HepG2 (cell line): ENCODE results near the gene SASS6. TPM values are rescaled to one million over a fixed set of nuclear protein-coding genes. Genes with fewer than 3 reads are reported as not detected.

Source experiments
- FOXC1 ChIP-seq: sonication (generic); formaldehyde crosslinking; IDR thresholded peaks from 2 replicates; pipeline ENCODE4 v1.8.0; 2022; ENCODE audit warnings: mild to moderate bottlenecking, missing genetic modification reagents, borderline replicate concordance
- FOXJ3 ChIP-seq: sonication (generic); formaldehyde crosslinking; IDR thresholded peaks from 2 replicates; pipeline ENCODE4 v1.4.0; 2020; ENCODE audit warnings: missing genetic modification reagents, mild to moderate bottlenecking, borderline replicate concordance
- NCOA2 ChIP-seq: sonication (generic); formaldehyde crosslinking; IDR thresholded peaks from 2 replicates; pipeline ENCODE4 v1.8.0; 2022; ENCODE audit warnings: inconsistent platforms
- NR2F6 ChIP-seq, 2 experiments: IDR thresholded peaks; 2 replicates each; pipeline ENCODE4 v1.6.1; 2016; ENCODE audit warnings: antibody characterized with exemption in 1 of 2, mild to moderate bottlenecking in 1 of 2
- PPARG ChIP-seq: conservative IDR thresholded peaks from 2 replicates; pipeline ENCODE4 v1.6.1; 2016; ENCODE audit warnings: missing biosample characterization, missing genetic modification reagents
- REXO4 ChIP-seq: sonication (generic); formaldehyde crosslinking; IDR thresholded peaks from 2 replicates; pipeline ENCODE4 v1.8.0; 2022; ENCODE audit warnings: missing genetic modification reagents, mild to moderate bottlenecking, borderline replicate concordance
- SMC3 ChIP-seq: IDR thresholded peaks from 2 replicates; pipeline ENCODE4 v1.6.1; 2011; ENCODE audit warnings: low read length, improper control_type of control experiment
- SNAI1 ChIP-seq: sonication (generic); formaldehyde crosslinking; IDR thresholded peaks from 2 replicates; pipeline ENCODE4 v1.5.0; 2020; ENCODE audit warnings: mild to moderate bottlenecking, missing genetic modification reagents, borderline replicate concordance
- YEATS4 ChIP-seq: sonication (generic); formaldehyde crosslinking; IDR thresholded peaks from 2 replicates; pipeline ENCODE4 v1.4.0; 2020; ENCODE audit warnings: missing genetic modification reagents, borderline replicate concordance
- ZBTB3 ChIP-seq: sonication (generic); formaldehyde crosslinking; IDR thresholded peaks from 2 replicates; pipeline ENCODE4 v1.4.0; 2020; ENCODE audit warnings: low read depth, mild to moderate bottlenecking, moderate library complexity, missing genetic modification reagents, borderline replicate concordance
- ZBTB8A ChIP-seq: sonication (generic); formaldehyde crosslinking; IDR thresholded peaks from 2 replicates; pipeline ENCODE4 v1.4.0; 2020; ENCODE audit warnings: mild to moderate bottlenecking, low read depth, missing genetic modification reagents, borderline replicate concordance
- ZMAT3 ChIP-seq: sonication (generic); formaldehyde crosslinking; conservative IDR thresholded peaks from 2 replicates; pipeline ENCODE4 v1.7.0; 2021; ENCODE audit warnings: missing genetic modification reagents
- ZNF207 ChIP-seq: fragments of 450-650 bp; IDR thresholded peaks from 2 replicates; pipeline ENCODE4 v1.6.1; 2016; ENCODE audit warnings: antibody characterized with exemption, borderline replicate concordance
- ZNF337 ChIP-seq: sonication (generic); formaldehyde crosslinking; IDR thresholded peaks from 2 replicates; pipeline ENCODE4 v1.5.1; 2020; ENCODE audit warnings: missing genetic modification reagents, low read depth, mild to moderate bottlenecking, borderline replicate concordance
- ZNF382 ChIP-seq: sonication (generic); formaldehyde crosslinking; IDR thresholded peaks from 2 replicates; pipeline ENCODE4 v1.5.0; 2020; ENCODE audit warnings: missing genetic modification reagents, mild to moderate bottlenecking, borderline replicate concordance
- ZNF432 ChIP-seq: sonication (generic); formaldehyde crosslinking; IDR thresholded peaks from 2 replicates; pipeline ENCODE4 v1.5.0; 2020; ENCODE audit warnings: missing genetic modification reagents, mild to moderate bottlenecking, borderline replicate concordance
- ZNF569 ChIP-seq: sonication (generic); formaldehyde crosslinking; IDR thresholded peaks from 2 replicates; pipeline ENCODE4 v1.5.0; 2020; ENCODE audit warnings: mild to moderate bottlenecking, missing genetic modification reagents, moderate library complexity, borderline replicate concordance
- ZNF747 ChIP-seq: sonication (generic); formaldehyde crosslinking; IDR thresholded peaks from 2 replicates; pipeline ENCODE4 v1.8.1; 2023; ENCODE audit warnings: missing genetic modification reagents, mild to moderate bottlenecking, borderline replicate concordance
- ZNF788 ChIP-seq: sonication (generic); formaldehyde crosslinking; IDR thresholded peaks from 2 replicates; pipeline ENCODE4 v1.5.0; 2020; ENCODE audit warnings: mild to moderate bottlenecking, missing genetic modification reagents, borderline replicate concordance
- polyA plus RNA-seq, 8 experiments: library from polyadenylated mRNA; depleted of rRNA in 3 of 8; stranded (reverse) in 7 of 8; unstranded in 1 of 8; fragments of >200 nt; fragmentation: Illumina TruSeq in 4 of 8; extraction: Trizol in 4 of 8; gene quantifications; 2 replicates each; pipeline versions ENCODE4 v1.2.1 to v1.2.3, GENCODE V29; 2011 to 2016; ENCODE audit warnings: low read depth in 4 of 8, missing spikeins in 1 of 8, mixed read lengths in 1 of 8; ENCODE audit not compliant: insufficient read depth in 1 of 8
- total RNA-seq, 5 experiments: library from RNA; depleted of rRNA; stranded (reverse); fragments of >200 nt; fragmentation: Illumina TruSeq; extraction: Trizol; gene quantifications; 2 replicates each; pipeline ENCODE4 v1.2.3, GENCODE V29; 2016; ENCODE audit warnings: low read depth in 1 of 5
- TF ChIP-seq, protein P1 (sequence below): sonication (generic); formaldehyde crosslinking; IDR thresholded peaks from 2 replicates; pipeline ENCODE4 v1.9.0; 2022; ENCODE audit warnings: low read depth, missing genetic modification reagents
- TF ChIP-seq, protein P2 (sequence below): sonication (generic); formaldehyde crosslinking; IDR thresholded peaks from 2 replicates; pipeline ENCODE4 v1.4.0; 2020; ENCODE audit warnings: missing genetic modification reagents, mild to moderate bottlenecking, borderline replicate concordance
- TF ChIP-seq, protein P3 (sequence below): sonication (generic); formaldehyde crosslinking; IDR thresholded peaks from 2 replicates; pipeline ENCODE4 v1.8.1; 2022; ENCODE audit warnings: low read depth, mild to moderate bottlenecking, missing genetic modification reagents
- TF ChIP-seq, protein P4 (sequence below): sonication (generic); formaldehyde crosslinking; IDR thresholded peaks from 2 replicates; pipeline ENCODE4 v1.8.1; 2022; ENCODE audit warnings: mild to moderate bottlenecking, missing genetic modification reagents

The SASS6 gene
- total and polyA plus RNA-seq, 2 of the 13 experiments (the other 11 are each of a cell fraction or from before 2014, with no cell fraction given), result 2.3 to 10.7 TPM

DNA sequence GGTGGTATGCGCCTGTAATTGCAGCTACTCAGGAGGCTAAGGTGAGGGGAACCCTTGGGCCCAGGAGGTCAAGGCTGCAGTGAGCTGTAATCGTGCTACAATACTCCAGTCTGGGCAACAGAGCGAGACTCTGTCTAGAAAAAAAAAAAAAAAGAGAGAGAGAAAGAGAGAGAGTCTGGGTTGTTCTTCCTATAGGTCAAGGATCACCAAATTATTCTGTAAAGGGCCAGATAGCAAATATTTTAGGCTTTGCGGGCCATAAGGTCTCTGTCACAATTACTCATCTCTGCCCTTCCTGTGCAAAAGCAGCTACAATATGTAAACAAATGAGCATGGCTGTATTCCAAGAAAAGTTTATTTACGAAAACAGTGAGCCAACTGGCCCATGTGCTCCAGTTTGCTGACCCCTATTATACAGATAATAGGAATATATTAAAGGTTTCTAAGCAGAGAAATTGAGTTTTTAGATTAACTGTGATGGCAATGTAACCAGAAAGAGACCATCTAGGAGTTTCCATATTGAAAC, 2.1 kb downstream of the SASS6 start (continued):
- TF ChIP-seq, protein P1, sequence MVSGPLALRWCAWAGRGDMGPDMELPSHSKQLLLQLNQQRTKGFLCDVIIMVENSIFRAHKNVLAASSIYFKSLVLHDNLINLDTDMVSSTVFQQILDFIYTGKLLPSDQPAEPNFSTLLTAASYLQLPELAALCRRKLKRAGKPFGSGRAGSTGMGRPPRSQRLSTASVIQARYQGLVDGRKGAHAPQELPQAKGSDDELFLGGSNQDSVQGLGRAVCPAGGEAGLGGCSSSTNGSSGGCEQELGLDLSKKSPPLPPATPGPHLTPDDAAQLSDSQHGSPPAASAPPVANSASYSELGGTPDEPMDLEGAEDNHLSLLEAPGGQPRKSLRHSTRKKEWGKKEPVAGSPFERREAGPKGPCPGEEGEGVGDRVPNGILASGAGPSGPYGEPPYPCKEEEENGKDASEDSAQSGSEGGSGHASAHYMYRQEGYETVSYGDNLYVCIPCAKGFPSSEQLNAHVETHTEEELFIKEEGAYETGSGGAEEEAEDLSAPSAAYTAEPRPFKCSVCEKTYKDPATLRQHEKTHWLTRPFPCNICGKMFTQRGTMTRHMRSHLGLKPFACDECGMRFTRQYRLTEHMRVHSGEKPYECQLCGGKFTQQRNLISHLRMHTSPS (CRISPR knock-in tag), result no peak
- TF ChIP-seq NR2F6 (IDR thresholded peaks at IDR 0.05), result peak; percentile 93
- TF ChIP-seq NR2F6 (CRISPR knock-in tag; IDR thresholded peaks at IDR 0.05), result peak; percentile 89
- TF ChIP-seq, protein P2, sequence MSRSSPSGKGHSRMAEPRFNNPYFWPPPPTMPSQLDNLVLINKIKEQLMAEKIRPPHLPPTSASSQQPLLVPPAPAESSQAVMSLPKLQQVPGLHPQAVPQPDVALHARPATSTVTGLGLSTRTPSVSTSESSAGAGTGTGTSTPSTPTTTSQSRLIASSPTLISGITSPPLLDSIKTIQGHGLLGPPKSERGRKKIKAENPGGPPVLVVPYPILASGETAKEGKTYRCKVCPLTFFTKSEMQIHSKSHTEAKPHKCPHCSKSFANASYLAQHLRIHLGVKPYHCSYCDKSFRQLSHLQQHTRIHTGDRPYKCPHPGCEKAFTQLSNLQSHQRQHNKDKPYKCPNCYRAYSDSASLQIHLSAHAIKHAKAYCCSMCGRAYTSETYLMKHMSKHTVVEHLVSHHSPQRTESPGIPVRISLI (CRISPR knock-in tag), result peak; percentile 88
- TF ChIP-seq ZNF382 (CRISPR knock-in tag), result no peak
- TF ChIP-seq REXO4 (CRISPR knock-in tag), result no peak
- TF ChIP-seq ZNF569 (CRISPR knock-in tag), result no peak
- no peak for TF ChIP-seq YEATS4 (CRISPR knock-in tag)
- no peak for TF ChIP-seq ZMAT3 (CRISPR knock-in tag)
- no peak for TF ChIP-seq ZNF432 (CRISPR knock-in tag)
- no peak for TF ChIP-seq SNAI1 (CRISPR knock-in tag)
- no peak for TF ChIP-seq ZNF337 (CRISPR knock-in tag)
- no peak for TF ChIP-seq ZBTB8A
- peak; percentile 43; the same call in 1 of the 2 replicates for TF ChIP-seq NCOA2 (CRISPR knock-in tag)
- no peak for TF ChIP-seq FOXC1 (CRISPR knock-in tag)
- TF ChIP-seq ZNF747 (CRISPR knock-in tag), result no peak
- TF ChIP-seq PPARG (CRISPR knock-in tag), result peak; percentile 67; the same call in 1 of the 2 replicates
- TF ChIP-seq ZNF788 (CRISPR knock-in tag), result no peak
- TF ChIP-seq, protein P3, sequence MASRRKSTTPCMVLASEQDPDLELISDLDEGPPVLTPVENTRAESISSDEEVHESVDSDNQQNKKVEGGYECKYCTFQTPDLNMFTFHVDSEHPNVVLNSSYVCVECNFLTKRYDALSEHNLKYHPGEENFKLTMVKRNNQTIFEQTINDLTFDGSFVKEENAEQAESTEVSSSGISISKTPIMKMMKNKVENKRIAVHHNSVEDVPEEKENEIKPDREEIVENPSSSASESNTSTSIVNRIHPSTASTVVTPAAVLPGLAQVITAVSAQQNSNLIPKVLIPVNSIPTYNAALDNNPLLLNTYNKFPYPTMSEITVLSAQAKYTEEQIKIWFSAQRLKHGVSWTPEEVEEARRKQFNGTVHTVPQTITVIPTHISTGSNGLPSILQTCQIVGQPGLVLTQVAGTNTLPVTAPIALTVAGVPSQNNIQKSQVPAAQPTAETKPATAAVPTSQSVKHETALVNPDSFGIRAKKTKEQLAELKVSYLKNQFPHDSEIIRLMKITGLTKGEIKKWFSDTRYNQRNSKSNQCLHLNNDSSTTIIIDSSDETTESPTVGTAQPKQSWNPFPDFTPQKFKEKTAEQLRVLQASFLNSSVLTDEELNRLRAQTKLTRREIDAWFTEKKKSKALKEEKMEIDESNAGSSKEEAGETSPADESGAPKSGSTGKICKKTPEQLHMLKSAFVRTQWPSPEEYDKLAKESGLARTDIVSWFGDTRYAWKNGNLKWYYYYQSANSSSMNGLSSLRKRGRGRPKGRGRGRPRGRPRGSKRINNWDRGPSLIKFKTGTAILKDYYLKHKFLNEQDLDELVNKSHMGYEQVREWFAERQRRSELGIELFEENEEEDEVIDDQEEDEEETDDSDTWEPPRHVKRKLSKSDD, result no peak
- TF ChIP-seq, protein P4, sequence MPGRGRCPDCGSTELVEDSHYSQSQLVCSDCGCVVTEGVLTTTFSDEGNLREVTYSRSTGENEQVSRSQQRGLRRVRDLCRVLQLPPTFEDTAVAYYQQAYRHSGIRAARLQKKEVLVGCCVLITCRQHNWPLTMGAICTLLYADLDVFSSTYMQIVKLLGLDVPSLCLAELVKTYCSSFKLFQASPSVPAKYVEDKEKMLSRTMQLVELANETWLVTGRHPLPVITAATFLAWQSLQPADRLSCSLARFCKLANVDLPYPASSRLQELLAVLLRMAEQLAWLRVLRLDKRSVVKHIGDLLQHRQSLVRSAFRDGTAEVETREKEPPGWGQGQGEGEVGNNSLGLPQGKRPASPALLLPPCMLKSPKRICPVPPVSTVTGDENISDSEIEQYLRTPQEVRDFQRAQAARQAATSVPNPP, result no peak
- TF ChIP-seq FOXJ3 (CRISPR knock-in tag), result no peak; the same call in 1 of the 2 replicates
- no peak for TF ChIP-seq ZNF207
- no peak for TF ChIP-seq ZBTB3 (CRISPR knock-in tag)
- no peak for TF ChIP-seq SMC3
